Coronary artery (tissue), 2 donors: ENCODE data around the gene EHD2.
A peak's percentile ranks its signal among the peaks of the same experiment; 100 is the strongest.
"Not testable (repeated sequence)": the region's sequence is repeated elsewhere in the genome, so short reads cannot be mapped to it uniquely, and the experiment has no call there.

Source experiments
- DNase-seq: peaks from one replicate; pipeline ENCODE4 v3.0.0-alpha.2; 2017; ENCODE audit warnings: low spot score
- H3K27ac ChIP-seq, 2 donors: fragments of 200-600 bp; sonication (generic); one replicate each; pipeline ENCODE4 v1.5.1; 2016 to 2019
- H3K4me3 ChIP-seq: fragments of 200-600 bp; sonication (generic); 2 replicates; pipeline ENCODE4 v1.5.1; 2016; ENCODE audit warnings: mild to moderate bottlenecking, moderate library complexity
- TF ChIP-seq, protein P1 (sequence below): fragments of 200-600 bp; sonication (generic); IDR thresholded peaks from one replicate; pipeline ENCODE4 v1.5.1; 2019; ENCODE audit warnings: antibody characterized with exemption

EHD2 gene

DNA sequence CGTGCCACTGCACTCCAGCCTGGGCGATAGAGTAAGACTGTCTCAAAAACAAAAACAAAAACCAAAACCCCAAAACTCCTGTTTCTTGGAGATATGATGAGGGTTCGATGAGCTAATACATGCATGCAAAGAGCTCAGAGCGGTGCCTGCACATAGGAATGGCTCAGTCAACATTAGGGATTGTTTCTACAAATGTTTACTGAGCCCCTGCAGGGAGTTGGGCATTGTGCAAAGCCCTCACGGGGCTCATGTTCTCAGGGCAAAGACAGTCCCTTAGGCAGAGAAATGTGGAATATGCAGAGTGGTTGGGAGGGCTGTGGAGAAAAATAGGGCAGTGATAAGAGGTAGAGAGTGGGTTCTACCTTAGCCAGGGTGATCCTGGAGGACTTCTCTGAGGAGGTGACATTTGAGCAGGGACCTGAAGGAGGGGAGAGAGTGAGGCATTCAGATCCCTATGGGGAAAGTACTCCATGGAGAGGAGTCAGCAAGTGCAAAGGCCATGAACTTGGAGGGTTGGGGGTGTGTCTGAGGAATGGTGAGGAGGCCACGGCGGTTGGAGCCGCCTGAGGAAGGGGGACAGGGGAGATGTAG lies 1.5 kb upstream of the EHD2 start:
- Histone ChIP-seq H3K27ac (no peak overlapping the region), H3K4me3 (no peak overlapping the region)
- TF ChIP-seq, protein P1, sequence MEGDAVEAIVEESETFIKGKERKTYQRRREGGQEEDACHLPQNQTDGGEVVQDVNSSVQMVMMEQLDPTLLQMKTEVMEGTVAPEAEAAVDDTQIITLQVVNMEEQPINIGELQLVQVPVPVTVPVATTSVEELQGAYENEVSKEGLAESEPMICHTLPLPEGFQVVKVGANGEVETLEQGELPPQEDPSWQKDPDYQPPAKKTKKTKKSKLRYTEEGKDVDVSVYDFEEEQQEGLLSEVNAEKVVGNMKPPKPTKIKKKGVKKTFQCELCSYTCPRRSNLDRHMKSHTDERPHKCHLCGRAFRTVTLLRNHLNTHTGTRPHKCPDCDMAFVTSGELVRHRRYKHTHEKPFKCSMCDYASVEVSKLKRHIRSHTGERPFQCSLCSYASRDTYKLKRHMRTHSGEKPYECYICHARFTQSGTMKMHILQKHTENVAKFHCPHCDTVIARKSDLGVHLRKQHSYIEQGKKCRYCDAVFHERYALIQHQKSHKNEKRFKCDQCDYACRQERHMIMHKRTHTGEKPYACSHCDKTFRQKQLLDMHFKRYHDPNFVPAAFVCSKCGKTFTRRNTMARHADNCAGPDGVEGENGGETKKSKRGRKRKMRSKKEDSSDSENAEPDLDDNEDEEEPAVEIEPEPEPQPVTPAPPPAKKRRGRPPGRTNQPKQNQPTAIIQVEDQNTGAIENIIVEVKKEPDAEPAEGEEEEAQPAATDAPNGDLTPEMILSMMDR = no peak
- DNase-seq = no peak

DNA sequence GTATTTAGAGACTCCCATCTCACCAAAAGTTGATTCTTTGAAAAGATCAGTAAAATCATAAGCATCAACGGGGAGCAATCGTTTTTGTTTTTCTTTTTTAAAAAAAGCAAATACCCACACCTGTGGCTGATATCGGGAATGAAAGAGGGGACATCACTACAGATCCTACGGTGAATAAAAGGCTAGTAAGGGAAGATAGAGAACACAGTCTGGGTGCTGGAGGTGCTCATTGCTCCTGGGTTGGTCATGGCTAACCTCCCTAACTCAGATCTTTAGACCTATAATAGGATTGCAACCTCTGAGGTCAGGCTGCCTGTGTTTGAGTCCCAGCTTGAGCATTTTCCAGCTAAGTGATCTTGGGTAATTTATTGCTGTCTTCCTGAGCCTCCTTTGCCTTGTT lies 1.1 kb downstream of the EHD2 start:
- H3K4me3 ChIP-seq = peak overlapping the region; percentile 94
- DNase-seq = no peak
- H3K27ac ChIP-seq = peak overlapping the region; percentile 90 to 99
- TF ChIP-seq, protein P1 = no peak

DNA sequence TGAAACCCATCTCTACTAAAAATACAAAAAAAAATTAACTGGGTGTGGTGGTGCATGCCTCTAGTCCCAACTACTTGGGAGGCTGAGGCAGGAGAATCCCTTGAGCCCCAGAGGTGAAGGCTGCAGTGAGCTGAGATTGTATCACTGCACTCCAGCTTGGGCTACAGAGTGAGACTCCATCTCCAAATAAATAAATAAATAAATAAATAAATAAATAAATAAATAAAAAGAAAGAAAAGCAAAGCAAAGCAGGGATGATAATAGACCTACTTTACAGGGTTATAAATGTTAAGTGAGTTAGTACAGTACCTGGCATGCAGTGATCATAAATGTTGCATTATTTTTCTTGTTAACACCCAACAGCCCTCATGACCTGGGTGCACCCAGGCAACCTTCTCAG lies 1.6 kb downstream of the EHD2 start:
- Histone ChIP-seq H3K4me3 (peak overlapping the region; percentile 94), H3K27ac (peak overlapping the region; percentile 90 to 99)
- not testable (repeated sequence) for DNase-seq

DNA sequence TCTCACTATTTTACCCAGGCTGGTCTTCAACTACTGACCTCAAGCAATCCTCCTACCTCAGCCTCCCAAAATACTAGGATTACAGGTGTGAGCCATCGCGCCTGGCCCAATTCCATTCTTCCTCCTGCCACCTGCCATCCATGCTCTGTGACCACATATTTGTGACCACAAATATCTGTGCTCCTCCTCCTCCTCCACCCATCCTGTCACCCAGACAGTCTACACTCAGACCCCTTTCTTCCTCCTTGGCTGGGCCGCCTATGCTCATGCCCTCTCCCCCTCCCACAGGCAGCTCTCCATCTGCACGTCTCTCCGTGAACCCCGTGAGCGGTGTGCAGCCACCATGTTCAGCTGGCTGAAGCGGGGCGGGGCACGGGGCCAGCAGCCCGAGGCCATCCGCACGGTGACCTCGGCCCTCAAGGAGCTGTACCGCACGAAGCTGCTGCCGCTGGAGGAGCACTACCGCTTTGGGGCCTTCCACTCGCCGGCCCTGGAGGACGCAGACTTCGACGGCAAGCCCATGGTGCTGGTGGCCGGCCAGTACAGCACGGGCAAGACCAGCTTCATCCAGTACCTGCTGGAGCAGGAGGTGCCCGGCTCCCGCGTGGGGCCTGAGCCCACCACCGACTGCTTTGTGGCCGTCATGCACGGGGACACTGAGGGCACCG lies 3.2 kb downstream of the EHD2 start:
- no peak for DNase-seq
- H3K4me3 ChIP-seq = peak overlapping the region; percentile 58
- TF ChIP-seq, protein P1 = no peak
- peak overlapping the region in 1 of 2 donors; percentile 96 for H3K27ac ChIP-seq

DNA sequence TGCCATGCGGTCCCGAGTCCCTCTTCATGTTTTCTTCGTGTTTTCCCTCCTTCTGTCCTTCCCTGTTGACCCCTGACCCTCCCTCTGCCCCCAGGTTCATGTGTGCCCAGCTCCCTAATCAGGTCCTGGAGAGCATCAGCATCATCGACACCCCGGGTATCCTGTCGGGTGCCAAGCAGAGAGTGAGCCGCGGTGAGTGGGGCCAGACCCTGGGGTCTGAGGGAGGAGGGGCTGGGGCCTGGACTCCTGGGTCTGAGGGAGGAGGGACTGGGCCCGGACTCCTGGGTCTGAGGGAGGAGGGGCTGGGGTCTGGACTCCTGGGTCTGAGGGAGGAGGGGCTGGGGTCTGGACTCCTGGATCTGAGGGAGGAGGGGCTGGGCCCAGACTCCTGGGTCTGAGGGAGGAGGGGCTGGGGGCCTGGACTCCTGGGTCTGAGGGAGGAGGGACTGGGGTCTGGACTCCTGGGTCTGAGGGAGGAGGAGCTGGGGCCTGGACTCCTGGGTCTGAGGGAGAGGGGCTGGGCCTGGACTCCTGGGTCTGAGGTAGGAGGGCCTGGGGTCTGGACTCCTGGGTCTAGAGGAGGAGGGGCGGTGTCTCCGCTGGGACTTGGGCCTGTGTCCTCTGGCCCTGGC lies 5.3 kb downstream of the EHD2 start:
- DNase-seq = not testable (repeated sequence)
- H3K4me3 ChIP-seq = peak overlapping the region; percentile 67
- H3K27ac ChIP-seq = peak overlapping the region; percentile 92 to 96

DNA sequence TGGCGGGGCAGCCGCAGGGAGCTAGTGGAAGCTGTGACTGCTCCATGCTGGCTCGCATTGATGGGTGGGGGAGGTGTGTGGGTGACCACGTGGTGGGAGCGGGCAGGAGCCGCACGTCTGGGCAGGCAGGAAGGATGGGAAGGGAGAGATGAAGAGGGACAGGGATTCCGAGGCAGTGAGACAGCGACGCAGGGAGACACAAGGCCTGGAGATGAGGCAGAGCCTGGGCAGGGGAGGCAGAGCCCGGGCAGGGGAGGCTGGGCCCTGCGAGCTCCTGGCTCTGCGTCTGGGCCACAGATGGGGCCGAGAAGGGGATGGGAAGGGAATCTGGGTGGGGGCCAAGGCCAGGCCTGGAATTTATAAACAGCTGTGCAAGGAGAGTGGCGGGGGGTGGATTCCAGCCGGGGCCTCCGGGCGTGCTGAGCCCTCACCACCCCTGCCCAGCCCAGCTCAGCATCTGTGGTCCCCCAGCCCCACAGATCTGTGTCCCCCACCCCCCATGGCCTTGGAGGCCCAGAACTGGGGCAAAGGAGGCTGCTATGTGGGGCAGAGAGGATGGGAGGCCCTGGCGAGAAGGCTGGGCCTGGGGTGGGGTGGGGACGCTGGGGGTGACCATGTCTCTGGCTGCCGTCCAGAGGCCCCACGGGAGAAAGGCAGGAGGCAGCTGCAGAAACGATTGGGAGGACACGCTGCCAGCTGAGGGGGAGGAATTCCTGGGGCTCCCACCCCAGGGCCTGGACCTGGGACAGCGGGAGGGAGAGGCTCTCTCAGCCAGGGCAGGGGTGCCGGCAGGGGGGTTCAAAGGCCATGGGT lies 6.0 kb downstream of the EHD2 start:
- H3K27ac ChIP-seq = peak overlapping the region; percentile 92 to 96

DNA sequence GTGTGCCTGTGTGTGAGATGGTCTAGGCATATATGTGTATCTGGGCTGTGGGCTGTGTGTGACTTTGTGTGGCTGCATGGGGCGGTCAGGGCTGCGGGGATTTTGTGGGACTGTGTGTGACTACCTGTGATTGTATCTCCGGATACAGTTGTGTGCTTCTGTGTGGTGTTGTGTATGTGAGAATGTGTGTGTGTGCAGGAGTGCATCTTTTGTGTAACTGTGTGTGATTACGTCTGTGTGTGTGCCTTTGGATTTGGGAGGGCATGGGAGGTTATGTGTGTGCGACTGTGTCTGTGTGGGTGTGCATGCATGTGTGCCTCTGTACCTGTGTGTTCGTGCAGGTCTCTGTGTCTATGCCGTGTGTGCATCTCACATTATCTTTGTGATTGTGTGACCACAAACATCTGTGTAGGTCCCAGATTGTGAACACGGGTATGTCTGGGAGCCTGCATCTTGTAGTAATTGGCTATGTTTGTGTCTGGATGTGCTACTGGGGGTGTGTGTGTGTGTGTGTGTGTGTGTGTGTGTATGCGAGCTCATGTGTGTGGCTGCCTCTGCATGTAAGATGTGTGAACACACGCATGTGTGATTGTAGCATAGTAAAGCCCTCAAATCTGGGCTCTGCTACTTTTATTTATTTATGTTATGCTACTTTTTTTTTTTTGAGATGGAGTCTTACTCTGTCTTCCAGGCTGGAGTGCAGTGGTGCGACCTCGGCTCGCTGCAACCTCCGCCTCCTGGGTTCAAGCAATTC lies 7.6 kb downstream of the EHD2 start:
- Histone ChIP-seq H3K4me3 (peak overlapping the region; percentile 67), H3K27ac (peak overlapping the region; percentile 92 to 96)
- TF ChIP-seq, protein P1 = no peak
- no peak for DNase-seq

More for the DNA sequence above, 6.0 kb downstream of the EHD2 start:
- DNase-seq = peak; percentile 94
- TF ChIP-seq, protein P1 = no peak
- peak overlapping the region; percentile 67 for H3K4me3 ChIP-seq
